ENCODE measurements around the gene CST9. TPM values are rescaled to one million over a fixed set of nuclear protein-coding genes. Genes with fewer than 3 reads are reported as not detected.

Gene CST9
- total RNA-seq, 4 donors from 2014 or later, result not detected

- H3K27me3 ChIP-seq, result no peaks in the 10 kb centered on the region
- DNase-seq (no peak), ATAC-seq (no peak)
- peaks cover 0 to 8% of the 10 kb centered on the region in 2 donors for H3K4me1 ChIP-seq
- no peaks in the 10 kb centered on the region for H3K36me3 ChIP-seq
- no peak overlapping the region for H3K4me3 ChIP-seq
- no peak for TF ChIP-seq POLR2A (IDR thresholded peaks at IDR 0.05)
- no peak for TF ChIP-seq CTCF (IDR thresholded peaks at IDR 0.05 in 4 of 5, conservative IDR thresholded peaks at IDR 0.05 in 1 of 5)
- intact Hi-C loops (cut with DNase I; ENCODE audit: low total_unique reads), result no loop called here
- in situ Hi-C loops (cut with MboI; ENCODE audit: low sequenced_read_pairs in 4 of 4), result loop anchor here in 2 of 4 donors (10.0 to 25.0 kb wide), 2 partner anchors 168 to 200 kb away; partner anchors contain the start of gene NAPB (in 1 of the 2)
- H3K27ac ChIP-seq, result no peak overlapping the region
- no peaks in the 10 kb centered on the region for H3K9me3 ChIP-seq
Observed at GRCh38 chr20:23612396-23612795, 6.7 kb upstream of the CST9 start.

GRCh38 chr20:23609486-23610109, 3.9 kb upstream of the CST9 start:
- in situ Hi-C loops (cut with MboI; ENCODE audit: low sequenced_read_pairs in 4 of 4), result loop anchor here in 3 of 4 donors (10.0 to 25.0 kb wide), 3 partner anchors 165 to 265 kb away; partner anchors contain the start of gene NAPB (in 1 of the 3)
- H3K27ac ChIP-seq, result no peak overlapping the region

GRCh38 chr20:23608251-23608846, 2.6 kb upstream of the CST9 start:
- Histone ChIP-seq H3K4me3 (no peak overlapping the region), H3K36me3 (no peaks in the 10 kb centered on the region), H3K27ac (no peak overlapping the region), H3K9me3 (no peaks in the 10 kb centered on the region), H3K4me1 (no peaks in the 10 kb centered on the region), H3K27me3 (no peaks in the 10 kb centered on the region)
- TF ChIP-seq POLR2A (IDR thresholded peaks at IDR 0.05) (no peak), CTCF (IDR thresholded peaks at IDR 0.05 in 4 of 5, conservative IDR thresholded peaks at IDR 0.05 in 1 of 5) (no peak)
- ATAC-seq (no peak), DNase-seq (no peak)
- in situ Hi-C loops (cut with MboI; ENCODE audit: low sequenced_read_pairs in 4 of 4) (loop anchor here in 2 of 4 donors (10.0 to 25.0 kb wide), 3 partner anchors 164 to 264 kb away; partner anchors contain the start of gene NAPB (in 1 of the 2)), intact Hi-C loops (cut with DNase I; ENCODE audit: low total_unique reads) (loop anchor here (5.0 kb wide), 1 partner anchor 166 kb away; no protein-coding TSS in a partner anchor)

More at GRCh38 chr20:23609486-23610109, 3.9 kb upstream of the CST9 start:
- TF ChIP-seq POLR2A (IDR thresholded peaks at IDR 0.05) (no peak), CTCF (IDR thresholded peaks at IDR 0.05 in 4 of 5, conservative IDR thresholded peaks at IDR 0.05 in 1 of 5) (no peak)
- Histone ChIP-seq H3K27me3 (no peaks in the 10 kb centered on the region), H3K4me3 (no peak overlapping the region), H3K9me3 (no peaks in the 10 kb centered on the region), H3K4me1 (peaks cover 0 to 8% of the 10 kb centered on the region in 2 donors), H3K36me3 (no peaks in the 10 kb centered on the region)
- DNase-seq, result no peak
- intact Hi-C loops (cut with DNase I; ENCODE audit: low total_unique reads), result loop anchor here (5.0 kb wide), 1 partner anchor 167 kb away; no protein-coding TSS in a partner anchor
- no peak for ATAC-seq

- H3K36me3 ChIP-seq, result no peaks in the 10 kb centered on the region
- no peak overlapping the region for H3K27ac ChIP-seq
- in situ Hi-C loops (cut with MboI; ENCODE audit: low sequenced_read_pairs in 4 of 4), result loop anchor here in 2 of 4 donors (10.0 to 25.0 kb wide), 3 partner anchors 163 to 263 kb away; partner anchors contain the start of gene NAPB (in 1 of the 2)
- H3K4me3 ChIP-seq, result no peak overlapping the region
- DNase-seq (no peak), ATAC-seq (no peak)
- H3K27me3 ChIP-seq, result no peaks in the 10 kb centered on the region
- TF ChIP-seq CTCF (IDR thresholded peaks at IDR 0.05 in 4 of 5, conservative IDR thresholded peaks at IDR 0.05 in 1 of 5) (no peak), POLR2A (IDR thresholded peaks at IDR 0.05) (no peak)
- no peaks in the 10 kb centered on the region for H3K4me1 ChIP-seq
- no peaks in the 10 kb centered on the region for H3K9me3 ChIP-seq
- intact Hi-C loops (cut with DNase I; ENCODE audit: low total_unique reads), result loop anchor here (2.0 to 5.0 kb wide), 2 partner anchors 165 to 257 kb away; partner anchors contain the start of gene NXT1
Observed at GRCh38 chr20:23607497-23608245, 2.0 kb upstream of the CST9 start.

Data from gastrocnemius medialis (tissue), 4 donors.